Cardiac fibroblast (primary cell): ENCODE data around the gene NES.

Experiments used
- DNase-seq, 2 donors: peaks; one replicate each; pipeline versions ENCODE4 v3.0.0 to v3.0.0-alpha.2; 2010; ENCODE audit warnings: low read depth in 2 of 2
- H3K4me3 ChIP-seq, 2 donors: replicated peaks in 1 of 2; 1 replicate in 1 of 2; 2 replicates in 1 of 2; pipeline ENCODE4 v1.5.1; 2011; ENCODE audit warnings: low read depth in 2 of 2, low read length in 2 of 2, mild to moderate bottlenecking in 2 of 2, moderate library complexity in 1 of 2
- TF ChIP-seq, protein P1 (sequence below): IDR thresholded peaks from one replicate; pipeline ENCODE4 v1.5.1; 2011; ENCODE audit warnings: low read depth, mild to moderate bottlenecking, low read length, inconsistent platforms

Gene NES

DNA sequence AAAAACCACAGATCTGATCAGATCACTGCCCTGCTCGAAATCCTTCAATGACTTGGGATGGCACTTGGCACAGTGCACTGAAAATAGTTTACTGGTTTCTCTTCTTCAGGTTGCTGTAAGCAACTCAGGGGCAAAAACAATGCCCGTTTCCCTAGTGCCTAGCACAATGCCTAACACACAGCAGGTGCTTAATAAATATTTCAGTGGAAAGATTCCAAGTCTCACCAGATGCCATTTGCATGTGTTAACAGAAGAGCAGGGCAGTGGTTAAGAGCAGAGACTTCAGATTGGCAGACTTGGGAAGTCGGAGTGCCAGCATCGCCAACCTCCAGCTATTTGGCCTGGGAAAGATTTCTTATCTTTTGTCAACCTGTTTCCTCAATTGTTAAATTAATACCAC is 40.1 kb upstream of the NES start:
- H3K4me3 ChIP-seq = no peak overlapping the region
- DNase-seq = no peak
- TF ChIP-seq, protein P1, sequence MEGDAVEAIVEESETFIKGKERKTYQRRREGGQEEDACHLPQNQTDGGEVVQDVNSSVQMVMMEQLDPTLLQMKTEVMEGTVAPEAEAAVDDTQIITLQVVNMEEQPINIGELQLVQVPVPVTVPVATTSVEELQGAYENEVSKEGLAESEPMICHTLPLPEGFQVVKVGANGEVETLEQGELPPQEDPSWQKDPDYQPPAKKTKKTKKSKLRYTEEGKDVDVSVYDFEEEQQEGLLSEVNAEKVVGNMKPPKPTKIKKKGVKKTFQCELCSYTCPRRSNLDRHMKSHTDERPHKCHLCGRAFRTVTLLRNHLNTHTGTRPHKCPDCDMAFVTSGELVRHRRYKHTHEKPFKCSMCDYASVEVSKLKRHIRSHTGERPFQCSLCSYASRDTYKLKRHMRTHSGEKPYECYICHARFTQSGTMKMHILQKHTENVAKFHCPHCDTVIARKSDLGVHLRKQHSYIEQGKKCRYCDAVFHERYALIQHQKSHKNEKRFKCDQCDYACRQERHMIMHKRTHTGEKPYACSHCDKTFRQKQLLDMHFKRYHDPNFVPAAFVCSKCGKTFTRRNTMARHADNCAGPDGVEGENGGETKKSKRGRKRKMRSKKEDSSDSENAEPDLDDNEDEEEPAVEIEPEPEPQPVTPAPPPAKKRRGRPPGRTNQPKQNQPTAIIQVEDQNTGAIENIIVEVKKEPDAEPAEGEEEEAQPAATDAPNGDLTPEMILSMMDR = no peak

DNA sequence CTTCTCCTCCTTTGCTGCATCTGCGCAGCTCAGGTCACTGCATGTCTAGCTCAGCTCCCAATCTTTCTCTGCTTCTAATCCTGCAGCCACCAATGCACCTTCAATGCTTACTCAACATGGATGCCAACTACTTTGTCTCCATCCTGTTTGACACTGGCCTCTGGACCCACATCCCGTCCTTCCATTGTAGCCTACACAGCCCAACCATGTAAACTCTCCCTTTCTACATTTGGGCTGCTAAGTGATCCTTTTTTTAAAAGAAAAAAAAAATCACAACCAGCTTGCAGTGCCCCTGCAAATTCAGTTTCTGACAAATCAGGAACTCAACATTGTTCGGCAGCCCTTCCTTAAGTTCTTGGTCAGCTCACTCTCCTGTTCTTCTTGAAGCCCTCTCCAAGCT is 37.6 kb upstream of the NES start:
- no peak for DNase-seq
- no peak overlapping the region for H3K4me3 ChIP-seq
- TF ChIP-seq, protein P1 = no peak

DNA sequence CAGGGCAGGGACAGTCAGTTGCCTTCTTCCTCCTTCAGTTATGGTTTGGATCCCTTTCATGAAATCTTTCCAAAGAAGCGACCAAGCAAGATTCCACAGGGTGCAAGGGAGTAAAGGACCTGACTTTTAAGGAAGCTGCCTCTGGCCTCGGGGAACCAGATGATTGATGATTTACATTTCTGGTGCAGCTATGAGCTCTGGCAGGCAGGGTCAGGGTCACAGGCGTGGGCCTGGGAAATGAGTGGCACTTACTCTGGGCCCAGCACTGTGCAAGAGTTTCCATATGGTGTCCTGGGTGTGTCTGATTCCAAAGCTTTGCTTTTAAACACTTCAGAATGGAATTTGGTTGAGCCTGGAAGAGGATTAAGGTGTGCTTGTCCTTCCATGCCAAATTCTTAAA is 35.4 kb upstream of the NES start:
- TF ChIP-seq, protein P1 = no peak
- no peak overlapping the region for H3K4me3 ChIP-seq
- DNase-seq = no peak

DNA sequence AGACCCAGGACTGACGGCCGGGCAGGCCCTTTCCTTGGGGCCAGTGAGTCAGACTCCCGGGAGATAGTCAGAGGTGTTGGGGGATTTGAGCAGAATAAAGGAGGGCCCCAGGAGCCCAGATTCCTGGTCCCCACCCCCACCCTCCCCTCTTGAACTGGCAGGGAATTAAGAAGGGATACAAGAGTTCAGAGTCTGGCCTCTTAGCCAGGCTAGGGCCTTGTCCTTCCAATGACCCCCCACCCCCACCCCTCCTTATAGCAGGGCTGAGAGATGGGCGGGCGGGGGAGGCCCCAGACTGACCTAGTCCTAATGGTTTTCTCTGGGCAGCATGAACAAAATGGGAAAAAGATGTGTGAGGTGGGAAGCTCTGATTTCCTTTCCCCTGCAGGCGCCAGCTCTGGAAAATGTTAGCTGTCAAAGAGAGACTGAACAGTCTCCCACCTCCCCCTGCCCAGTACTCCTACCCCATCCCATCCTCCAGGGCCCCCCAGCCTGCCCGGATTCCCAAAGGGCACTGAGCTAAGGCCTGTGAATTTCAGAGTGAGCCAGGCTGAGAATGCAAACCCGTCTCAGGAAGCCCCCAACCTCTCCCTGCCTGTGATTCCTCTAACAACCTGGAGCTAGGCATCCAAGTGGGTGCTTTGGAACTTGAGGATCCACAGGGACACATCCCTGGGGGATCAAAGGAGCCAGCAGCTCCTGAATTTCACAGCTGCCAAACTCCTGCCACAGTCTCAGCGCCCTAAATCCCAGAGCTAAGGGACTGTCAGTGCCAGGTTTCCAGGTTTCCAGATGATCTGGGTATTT is 34.0 kb upstream of the NES start:
- DNase-seq = peak in 1 of 2 donors; percentile 65
- TF ChIP-seq, protein P1 = no peak
- no peak overlapping the region for H3K4me3 ChIP-seq

DNA sequence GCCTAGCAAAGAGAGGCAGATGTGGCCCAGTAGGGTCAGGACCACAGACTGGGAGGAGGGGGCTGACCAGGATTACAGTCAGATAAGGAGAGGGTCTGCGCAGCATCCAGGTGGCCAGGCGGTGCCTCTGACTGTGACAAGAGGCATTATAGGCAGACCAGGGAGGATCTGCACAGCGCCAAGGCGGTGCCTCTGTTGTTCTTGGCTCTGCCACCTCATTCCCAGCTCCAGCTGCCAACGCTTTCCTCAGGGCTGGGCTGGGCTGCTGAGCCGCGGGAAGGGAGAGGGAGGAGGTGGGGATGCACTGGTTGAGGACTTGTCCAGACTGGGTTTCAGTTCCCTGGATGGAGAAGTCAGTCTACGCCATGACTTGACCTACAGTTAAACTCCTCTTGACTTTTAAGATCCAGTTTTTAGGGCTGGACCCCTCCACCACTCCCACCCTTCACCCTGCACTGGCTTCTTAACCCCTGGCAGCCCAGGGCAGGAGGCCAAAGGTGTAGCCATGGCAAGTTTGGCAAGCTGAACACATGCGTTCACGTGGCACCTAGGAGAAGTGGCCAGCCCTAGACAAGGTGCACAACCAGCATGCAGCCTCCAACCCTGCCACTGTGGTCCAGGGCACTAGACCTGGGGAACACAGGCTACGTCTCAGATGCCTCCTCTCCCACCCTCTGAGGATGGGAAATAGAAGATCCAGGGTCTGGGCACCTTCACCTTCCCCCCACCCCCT is 32.7 kb upstream of the NES start:
- DNase-seq = peak; percentile 51 to 80
- no peak overlapping the region for H3K4me3 ChIP-seq
- TF ChIP-seq, protein P1 = no peak

DNA sequence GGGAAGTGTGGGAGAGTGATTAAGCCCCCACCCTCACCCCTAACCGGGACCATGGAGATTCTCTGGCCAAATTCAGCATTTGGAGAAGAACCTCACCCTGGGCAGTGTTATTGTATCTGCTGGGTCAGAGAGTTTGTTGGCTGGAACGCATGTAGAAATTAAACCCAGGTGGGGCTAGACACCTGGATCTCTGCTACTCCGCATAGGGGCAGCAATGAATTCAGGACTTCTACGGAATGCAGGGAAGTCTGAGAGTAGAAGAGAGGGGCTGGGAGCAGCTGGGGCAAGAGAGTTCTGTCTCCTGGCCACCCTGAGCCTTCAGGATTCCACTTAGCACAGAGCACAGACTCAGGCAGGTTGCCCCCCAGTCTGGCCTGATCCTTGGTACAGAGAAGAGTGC is 31.8 kb upstream of the NES start:
- DNase-seq = no peak
- TF ChIP-seq, protein P1 = no peak
- no peak overlapping the region for H3K4me3 ChIP-seq
